Transverse colon (tissue), 4 donors: ENCODE measurements around the gene STARD7. TPM values are rescaled to one million over a fixed set of nuclear protein-coding genes. Genes with fewer than 3 reads are reported as not detected.

Experiments
- DNase-seq: peaks from one replicate; pipeline ENCODE4 v3.0.0-alpha.2; 2019
- H3K27ac ChIP-seq, 4 donors: fragments of 200-600 bp; sonication (generic); 2 replicates each; pipeline ENCODE4 v1.5.1; 2016 to 2018; ENCODE audit warnings: inconsistent platforms in 4 of 4
- H3K27me3 ChIP-seq: fragments of 200-600 bp; sonication (generic); 2 replicates; pipeline ENCODE4 v1.5.1; 2017; ENCODE audit warnings: inconsistent platforms
- H3K36me3 ChIP-seq, 4 donors: fragments of 200-600 bp; sonication (generic); 2 replicates each; pipeline ENCODE4 v1.5.1; 2017 to 2019; ENCODE audit warnings: inconsistent platforms in 4 of 4
- H3K4me1 ChIP-seq, 4 donors: fragments of 200-600 bp; sonication (generic); 2 replicates each; pipeline ENCODE4 v1.5.1; 2017 to 2020; ENCODE audit warnings: inconsistent platforms in 4 of 4
- H3K4me3 ChIP-seq, 4 donors: fragments of 200-600 bp; sonication (generic); 1 replicate in 1 of 4; 2 replicates in 3 of 4; pipeline versions ENCODE4 v1.5.1 to v1.6.1; 2017 to 2019; ENCODE audit warnings: inconsistent platforms in 4 of 4
- H3K9me3 ChIP-seq, 2 donors: fragments of 200-600 bp; sonication (generic); 2 replicates each; pipeline ENCODE4 v1.5.1; 2017 to 2019; ENCODE audit warnings: inconsistent platforms in 2 of 2
- EP300 ChIP-seq: sonication (generic); formaldehyde crosslinking; IDR thresholded peaks from one replicate; pipeline ENCODE4 v1.6.1; 2017; ENCODE audit warnings: antibody characterized with exemption, low read depth
- POLR2A ChIP-seq: fragments of 450-650 bp; IDR thresholded peaks from one replicate; pipeline ENCODE4 v1.6.1; 2016; ENCODE audit warnings: antibody characterized with exemption, mild to moderate bottlenecking, moderate library complexity
- POLR2AphosphoS5 ChIP-seq, 3 donors: sonication (generic); formaldehyde crosslinking; IDR thresholded peaks; one replicate each; pipeline ENCODE4 v1.6.1; 2016; ENCODE audit warnings: antibody characterized with exemption in 3 of 3
- WGBS, 2 donors: methylation state at CpG; one replicate each; pipeline ENCODE4 v1.1.5; 2018; ENCODE audit warnings: low coverage in 1 of 2; 5-methylcytosine and 5-hydroxymethylcytosine counted together
- in situ Hi-C, 4 donors: fragments of 200-750 bp; cut with MboI; loops; one replicate each; pipeline versions ENCODE4 v1.15.0 to v1.15.1; 2017; ENCODE audit warnings: low sequenced_read_pairs in 3 of 4, low pct_ligation_motif_present in 1 of 4, low pct_unique_long_range_greater_than_20kb in 1 of 4
- intact Hi-C: fragments of 100-400 bp; cut with DNase I; formaldehyde crosslinking; loops from one replicate; pipeline ENCODE4 v1.15.1; 2023; ENCODE audit warnings: low total_unique reads
- total RNA-seq, 4 donors: library from RNA; depleted of rRNA; stranded (reverse); fragments of >200 nt; gene quantifications; one replicate each; pipeline ENCODE4 v1.1.0, GENCODE V29; 2016
- TF ChIP-seq, protein P1 (sequence below), 5 experiments: fragments of 200-600 bp in 3 of 5; fragments of 450-650 bp in 2 of 5; sonication (generic) in 3 of 5; IDR thresholded peaks; 1 replicate in 2 of 5; 2 replicates in 3 of 5; pipeline ENCODE4 v1.5.1; 2016 to 2017; ENCODE audit warnings: antibody characterized with exemption in 5 of 5, inconsistent platforms in 3 of 5, mild to moderate bottlenecking in 2 of 5, moderate library complexity in 1 of 5

Gene STARD7
- total RNA-seq, 4 donors from 2014 or later, result 74.1 to 155 (median 139) TPM

- no peaks in the 10 kb centered on the region for H3K9me3 ChIP-seq
Measured at GRCh38 chr2:96146153-96146880, 62.3 kb downstream of the STARD7 start.

GRCh38 chr2:96145848-96146152, 62.8 kb downstream of the STARD7 start:
- no peaks in the 10 kb centered on the region for H3K9me3 ChIP-seq
- DNase-seq, result no peak
- H3K27me3 ChIP-seq, result no peaks in the 10 kb centered on the region
- intact Hi-C loops, result no loop called here
- WGBS, 2 donors, result 0 to 47% methylated on average over 1 to 3 of the region's 3 CpGs
- H3K36me3 ChIP-seq, result no peaks in the 10 kb centered on the region
- no peak for TF ChIP-seq POLR2A
- TF ChIP-seq, protein P1, sequence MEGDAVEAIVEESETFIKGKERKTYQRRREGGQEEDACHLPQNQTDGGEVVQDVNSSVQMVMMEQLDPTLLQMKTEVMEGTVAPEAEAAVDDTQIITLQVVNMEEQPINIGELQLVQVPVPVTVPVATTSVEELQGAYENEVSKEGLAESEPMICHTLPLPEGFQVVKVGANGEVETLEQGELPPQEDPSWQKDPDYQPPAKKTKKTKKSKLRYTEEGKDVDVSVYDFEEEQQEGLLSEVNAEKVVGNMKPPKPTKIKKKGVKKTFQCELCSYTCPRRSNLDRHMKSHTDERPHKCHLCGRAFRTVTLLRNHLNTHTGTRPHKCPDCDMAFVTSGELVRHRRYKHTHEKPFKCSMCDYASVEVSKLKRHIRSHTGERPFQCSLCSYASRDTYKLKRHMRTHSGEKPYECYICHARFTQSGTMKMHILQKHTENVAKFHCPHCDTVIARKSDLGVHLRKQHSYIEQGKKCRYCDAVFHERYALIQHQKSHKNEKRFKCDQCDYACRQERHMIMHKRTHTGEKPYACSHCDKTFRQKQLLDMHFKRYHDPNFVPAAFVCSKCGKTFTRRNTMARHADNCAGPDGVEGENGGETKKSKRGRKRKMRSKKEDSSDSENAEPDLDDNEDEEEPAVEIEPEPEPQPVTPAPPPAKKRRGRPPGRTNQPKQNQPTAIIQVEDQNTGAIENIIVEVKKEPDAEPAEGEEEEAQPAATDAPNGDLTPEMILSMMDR (IDR thresholded peaks at IDR 0.05), result no peak
- no peak for TF ChIP-seq POLR2AphosphoS5 (IDR thresholded peaks at IDR 0.05)
- TF ChIP-seq EP300, result no peak
- peak overlapping the region in 1 of 4 donors; percentile 57 for H3K4me3 ChIP-seq
- H3K4me1 ChIP-seq, result peaks cover 7 to 25% (median 15%) of the 10 kb centered on the region in 4 donors
- in situ Hi-C loops, result no loop called here
- peak overlapping the region; percentile 61 to 80 (median 66) for H3K27ac ChIP-seq

More at GRCh38 chr2:96146153-96146880, 62.3 kb downstream of the STARD7 start:
- peaks cover 7 to 25% (median 15%) of the 10 kb centered on the region in 4 donors for H3K4me1 ChIP-seq
- no peaks in the 10 kb centered on the region for H3K27me3 ChIP-seq
- H3K27ac ChIP-seq, result peak overlapping the region; percentile 61 to 80 (median 66)
- DNase-seq, result peak; percentile 73
- WGBS, 2 donors, result 50 to 61% methylated on average over 5 to 20 of the region's 20 CpGs
- H3K4me3 ChIP-seq, result no peak overlapping the region
- TF ChIP-seq, protein P1 (IDR thresholded peaks at IDR 0.05), result no peak
- peak in 1 of 3 donors; percentile 55 for TF ChIP-seq POLR2AphosphoS5 (IDR thresholded peaks at IDR 0.05)
- intact Hi-C loops, result no loop called here
- no peaks in the 10 kb centered on the region for H3K36me3 ChIP-seq
- in situ Hi-C loops, result no loop called here

- DNase-seq, result peak; percentile 87
- peak within 1 kb of the TSS; percentile 36 to 57 (median 50) for H3K4me3 ChIP-seq
- TF ChIP-seq POLR2A, result peak; percentile 74
- TF ChIP-seq POLR2AphosphoS5 (IDR thresholded peaks at IDR 0.05), result peak; percentile 43 to 86 (median 79)
- TF ChIP-seq, protein P1 (IDR thresholded peaks at IDR 0.05), result no peak
- intact Hi-C loops (no loop called here), in situ Hi-C loops (no loop called here)
- peaks cover 7 to 25% (median 15%) of the 10 kb centered on the region in 4 donors for H3K4me1 ChIP-seq
- H3K9me3 ChIP-seq, result no peaks in the 10 kb centered on the region
- 2% methylated on average over 62 of the region's 94 CpGs; no CpG with 5 or more reads in 1 of the 2 donors for whole genome bisulfite sequencing, 2 donors
- H3K27me3 ChIP-seq, result no peaks in the 10 kb centered on the region
- no peaks in the 10 kb centered on the region for H3K36me3 ChIP-seq
- peak within 1 kb of the TSS; percentile 61 to 80 (median 66) for H3K27ac ChIP-seq
Measured at GRCh38 chr2:96145036-96145847, 63.4 kb downstream of the STARD7 start, which contains the start of gene DUSP2. TSS of gene DUSP2 (minus strand) at chr2:96145440. CDS start at chr2:96145354, 86 bp downstream.

- in situ Hi-C loops (no loop called here), intact Hi-C loops (no loop called here)
- TF ChIP-seq POLR2A, result no peak
- TF ChIP-seq EP300, result no peak
- TF ChIP-seq, protein P1 (IDR thresholded peaks at IDR 0.05), result no peak
- no peak for TF ChIP-seq POLR2AphosphoS5 (IDR thresholded peaks at IDR 0.05)
- Histone ChIP-seq H3K36me3 (no peaks in the 10 kb centered on the region), H3K4me3 (peak overlapping the region; percentile 29 to 57 (median 46)), H3K4me1 (peaks cover 7 to 25% (median 15%) of the 10 kb centered on the region in 4 donors), H3K9me3 (no peaks in the 10 kb centered on the region), H3K27ac (peak overlapping the region; percentile 61 to 80 (median 66)), H3K27me3 (no peaks in the 10 kb centered on the region)
- WGBS, 2 donors, result 3% methylated on average over 25 of the region's 35 CpGs; no CpG with 5 or more reads in 1 of the 2 donors
- DNase-seq, result peak; percentile 52
Measured at GRCh38 chr2:96144481-96145035, 64.1 kb downstream of the STARD7 start.
